ENCODE results near the gene TNRC6A.

DNA sequence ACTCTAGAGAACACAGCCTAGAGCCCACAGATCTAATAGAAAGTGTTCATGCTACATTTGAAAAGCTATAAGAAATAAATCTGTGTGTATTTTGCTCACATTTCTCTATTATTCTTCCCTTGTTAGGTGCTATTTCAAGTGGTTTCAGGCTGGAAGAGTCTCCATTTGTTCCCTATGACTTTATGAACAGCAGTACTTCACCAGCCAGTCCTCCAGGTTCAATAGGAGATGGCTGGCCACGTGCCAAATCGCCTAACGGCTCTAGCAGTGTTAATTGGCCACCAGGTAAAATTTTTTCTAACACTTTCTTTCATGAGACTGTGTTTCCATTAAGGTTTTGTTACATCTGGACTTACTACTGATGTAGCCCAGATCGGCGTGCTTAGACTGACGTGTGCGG, 85.6 kb downstream of the TNRC6A start:
- TF ChIP-seq EZH2 (IDR thresholded peaks at IDR 0.05; ENCODE audit: low read depth) (no peak), CTCF (conservative IDR thresholded peaks at IDR 0.05) (no peak)
